Measurements from ENCODE around the gene LSM14A.

GRCh38 chr19:34255546-34255945 lies 83.2 kb downstream of the LSM14A start:
- no peak for TF ChIP-seq HDAC6 (IDR thresholded peaks at IDR 0.05; ENCODE audit: low read depth, low read length)
- no peak for TF ChIP-seq CHD2 (IDR thresholded peaks at IDR 0.05; ENCODE audit: low read length)
- no peak for TF ChIP-seq CTCF (IDR thresholded peaks at IDR 0.05; ENCODE audit: control extremely low read depth in 1 of 3, insufficient read depth in 1 of 3, low read depth in 1 of 3, low read length in 3 of 3)
- no peak for TF ChIP-seq ATF3 (IDR thresholded peaks at IDR 0.05; ENCODE audit: insufficient read depth, low read depth, low read length)
- no peak for TF ChIP-seq RXRA (IDR thresholded peaks at IDR 0.05; ENCODE audit: insufficient read depth, low read depth, low read length)
- TF ChIP-seq JUN (IDR thresholded peaks at IDR 0.05; ENCODE audit: low read depth, low read length) = no peak
- no peak for TF ChIP-seq TAF1 (IDR thresholded peaks at IDR 0.05; ENCODE audit: low read depth, low read length)
- no peak for TF ChIP-seq EZH2 (IDR thresholded peaks at IDR 0.05; ENCODE audit: low read depth, low read length, severe bottlenecking)
- TF ChIP-seq CHD7 (IDR thresholded peaks at IDR 0.05; ENCODE audit: insufficient replicate concordance, low read length) = no peak
- TF ChIP-seq SP1 (IDR thresholded peaks at IDR 0.05; ENCODE audit: low read depth, low read length) = no peak
- no peak for TF ChIP-seq POLR2A (IDR thresholded peaks at IDR 0.05; ENCODE audit: control extremely low read depth in 1 of 2, low read depth in 2 of 2, low read length in 2 of 2)
